ENCODE results near the gene POU4F2. TPM values are rescaled to one million over a fixed set of nuclear protein-coding genes. Genes with fewer than 3 reads are reported as not detected.

POU4F2 gene
- polyA plus RNA-seq, 3 donors = not detected

- 4% methylated on average over 30 of the region's 35 CpGs for WGBS (ENCODE audit: insufficient coverage)
- no peak for DNase-seq
- H3K9ac ChIP-seq (ENCODE audit: insufficient read depth, low read length, poor library complexity, severe bottlenecking) = no peak overlapping the region
- H3K27ac ChIP-seq (ENCODE audit: low read depth in 1 of 2, low read length in 2 of 2) = no peak overlapping the region
- peaks cover 81 to 99% of the 10 kb centered on the region in 2 donors for H3K27me3 ChIP-seq (ENCODE audit: control insufficient read depth in 2 of 2, insufficient read depth in 2 of 2, low read length in 2 of 2)
- H3K4me1 ChIP-seq (ENCODE audit: control insufficient read depth in 1 of 2, insufficient read depth in 2 of 2, low read length in 2 of 2) = no peaks in the 10 kb centered on the region
- intact Hi-C loops (cut with micrococcal nuclease) = no loop called here
- H3K36me3 Mint-ChIP-seq = peaks cover 0 to 5% of the 10 kb centered on the region in 2 donors
- H3K27me3 Mint-ChIP-seq (ENCODE audit: low read depth in 3 of 3) = peaks cover 90 to 99% (median 95%) of the 10 kb centered on the region in 3 donors
- peak overlapping the region in 1 of 2 donors; percentile 77 for H3K4me3 Mint-ChIP-seq
- no peaks in the 10 kb centered on the region for H3K36me3 ChIP-seq (replicated peaks in 1 of 2; ENCODE audit: control insufficient read depth in 1 of 2, insufficient read depth in 2 of 2, low read length in 2 of 2)
- no peaks in the 10 kb centered on the region for H3K4me1 Mint-ChIP-seq
- no peaks in the 10 kb centered on the region for H3K79me2 ChIP-seq (ENCODE audit: insufficient read depth, low read length)
- H4K20me1 ChIP-seq (ENCODE audit: insufficient read depth, low read length) = no peaks in the 10 kb centered on the region
- no peak overlapping the region for H3K27ac Mint-ChIP-seq
- H3K4me3 ChIP-seq (replicated peaks in 1 of 3; ENCODE audit: low read depth in 2 of 3, low read length in 3 of 3) = no peak overlapping the region
- TF ChIP-seq CTCF (IDR thresholded peaks at IDR 0.05) = no peak
- H3K9me3 ChIP-seq (replicated peaks in 1 of 2; ENCODE audit: control insufficient read depth in 1 of 2, insufficient read depth in 1 of 2, low read length in 2 of 2) = peaks cover 4 to 48% of the 10 kb centered on the region in 2 donors
- peaks cover 3 to 43% (median 23%) of the 10 kb centered on the region in 7 donors for H3K9me3 Mint-ChIP-seq
- no peak overlapping the region for H3K4me2 ChIP-seq (replicated peaks; ENCODE audit: extremely low read depth, low read length, poor library complexity, severe bottlenecking)
- no peak overlapping the region for H2AFZ ChIP-seq (ENCODE audit: insufficient read depth, low read depth, low read length, poor library complexity, severe bottlenecking)
Observed at GRCh38 chr4:146637621-146638332, 916 bp upstream of the POU4F2 start.

- peak overlapping the region in 1 of 7 donors; percentile 17 for H3K27ac Mint-ChIP-seq
- intact Hi-C loops (cut with micrococcal nuclease) = no loop called here
Observed at GRCh38 chr4:146638333-146638785, 334 bp upstream of the POU4F2 start.

More at GRCh38 chr4:146638333-146638785, 334 bp upstream of the POU4F2 start:
- 2% methylated on average over 24 of the region's 34 CpGs for WGBS (ENCODE audit: insufficient coverage)
- Histone ChIP-seq H3K9ac (ENCODE audit: insufficient read depth, low read length, poor library complexity, severe bottlenecking) (no peak overlapping the region), H3K9me3 (replicated peaks in 1 of 2; ENCODE audit: control insufficient read depth in 1 of 2, insufficient read depth in 1 of 2, low read length in 2 of 2) (peaks cover 4 to 45% of the 10 kb centered on the region in 2 donors), H2AFZ (ENCODE audit: insufficient read depth, low read depth, low read length, poor library complexity, severe bottlenecking) (no peak overlapping the region), H3K4me1 (ENCODE audit: control insufficient read depth in 1 of 2, insufficient read depth in 2 of 2, low read length in 2 of 2) (no peaks in the 10 kb centered on the region), H3K4me2 (replicated peaks; ENCODE audit: extremely low read depth, low read length, poor library complexity, severe bottlenecking) (no peak overlapping the region), H3K79me2 (ENCODE audit: insufficient read depth, low read length) (no peaks in the 10 kb centered on the region), H3K27ac (ENCODE audit: low read depth in 1 of 2, low read length in 2 of 2) (no peak overlapping the region), H4K20me1 (ENCODE audit: insufficient read depth, low read length) (no peaks in the 10 kb centered on the region), H3K36me3 (replicated peaks in 1 of 2; ENCODE audit: control insufficient read depth in 1 of 2, insufficient read depth in 2 of 2, low read length in 2 of 2) (no peaks in the 10 kb centered on the region), H3K4me3 (replicated peaks in 1 of 3; ENCODE audit: low read depth in 2 of 3, low read length in 3 of 3) (no peak overlapping the region), H3K27me3 (ENCODE audit: control insufficient read depth in 2 of 2, insufficient read depth in 2 of 2, low read length in 2 of 2) (peaks cover 80 to 99% of the 10 kb centered on the region in 2 donors)
- Mint-ChIP-seq H3K4me3 (peak overlapping the region in 1 of 2 donors; percentile 77), H3K9me3 (peaks cover 3 to 43% (median 23%) of the 10 kb centered on the region in 7 donors), H3K27me3 (ENCODE audit: low read depth in 3 of 3) (peaks cover 86 to 98% (median 94%) of the 10 kb centered on the region in 3 donors), H3K36me3 (peaks cover 0 to 5% of the 10 kb centered on the region in 2 donors), H3K4me1 (no peaks in the 10 kb centered on the region)
- no peak for DNase-seq
- no peak for TF ChIP-seq CTCF (IDR thresholded peaks at IDR 0.05)
